H9 (cell line): Measurements from ENCODE around the gene CDK6. TPM values are rescaled to one million over a fixed set of nuclear protein-coding genes. Genes with fewer than 3 reads are reported as not detected.

Experiments
- DNase-seq: peaks from one replicate; pipeline ENCODE4 v3.0.0-alpha.2; 2017
- H2AFZ ChIP-seq: one replicate; pipeline ENCODE4 v1.6.1; 2013; ENCODE audit warnings: mild to moderate bottlenecking, low read length, control low read depth, moderate library complexity
- H2AK5ac ChIP-seq: 2 replicates; pipeline ENCODE4 v1.6.1; 2013; ENCODE audit warnings: low read length, control low read depth, mixed read lengths; ENCODE audit not compliant: insufficient read length
- H2BK120ac ChIP-seq: one replicate; pipeline ENCODE4 v1.6.1; 2013; ENCODE audit warnings: low read depth, mild to moderate bottlenecking, low read length, control low read depth, inconsistent platforms; ENCODE audit not compliant: poor library complexity, severe bottlenecking
- H2BK12ac ChIP-seq: 2 replicates; pipeline ENCODE4 v1.6.1; 2013; ENCODE audit warnings: low read length, control low read depth, mixed read lengths, low read depth; ENCODE audit not compliant: insufficient read length
- H2BK15ac ChIP-seq: 2 replicates; pipeline ENCODE4 v1.6.1; 2013; ENCODE audit warnings: low read depth, low read length, control low read depth
- H2BK20ac ChIP-seq: one replicate; pipeline ENCODE4 v1.6.1; 2013; ENCODE audit warnings: low read depth, mild to moderate bottlenecking, low read length, control low read depth, inconsistent platforms; ENCODE audit not compliant: poor library complexity, severe bottlenecking
- H2BK5ac ChIP-seq: 2 replicates; pipeline ENCODE4 v1.6.1; 2013; ENCODE audit warnings: low read length, control low read depth, mixed read lengths; ENCODE audit not compliant: insufficient read length
- H3K14ac ChIP-seq: 2 replicates; pipeline ENCODE4 v1.6.1; 2013; ENCODE audit warnings: low read length, control low read depth; ENCODE audit not compliant: insufficient read depth
- H3K18ac ChIP-seq: 2 replicates; pipeline ENCODE4 v1.6.1; 2013; ENCODE audit warnings: low read depth, mild to moderate bottlenecking, mixed read lengths, low read length, control low read depth; ENCODE audit not compliant: insufficient read length
- H3K23ac ChIP-seq: 2 replicates; pipeline ENCODE4 v1.6.1; 2013; ENCODE audit warnings: low read length, control low read depth, mixed read lengths, low read depth; ENCODE audit not compliant: insufficient read length
- H3K23me2 ChIP-seq: 2 replicates; pipeline ENCODE4 v1.6.1; 2013; ENCODE audit warnings: low read depth, mild to moderate bottlenecking, mixed read lengths, low read length, control low read depth; ENCODE audit not compliant: insufficient read length, poor library complexity, severe bottlenecking
- H3K27ac ChIP-seq: 2 replicates; pipeline ENCODE4 v1.5.1; 2013; ENCODE audit warnings: low read length, control low read depth, mixed read lengths, low read depth; ENCODE audit not compliant: insufficient read length
- H3K27me3 ChIP-seq: 2 replicates; pipeline ENCODE4 v1.6.1; 2013; ENCODE audit warnings: low read length, control low read depth, inconsistent platforms; ENCODE audit not compliant: insufficient read depth
- H3K4ac ChIP-seq: 2 replicates; pipeline ENCODE4 v1.6.1; 2013; ENCODE audit warnings: low read depth, mild to moderate bottlenecking, control low read depth, inconsistent platforms, low read length, moderate library complexity
- H3K4me1 ChIP-seq: 2 replicates; pipeline ENCODE4 v1.6.1; 2013; ENCODE audit warnings: low read length, control low read depth, inconsistent platforms; ENCODE audit not compliant: insufficient read depth
- H3K4me2 ChIP-seq: 2 replicates; pipeline ENCODE4 v1.6.1; 2013; ENCODE audit warnings: low read length, control low read depth, mixed read lengths; ENCODE audit not compliant: insufficient read length, insufficient read depth
- H3K56ac ChIP-seq: 2 replicates; pipeline ENCODE4 v1.6.1; 2013; ENCODE audit warnings: low read depth, mild to moderate bottlenecking, mixed read lengths, low read length, control low read depth; ENCODE audit not compliant: insufficient read length
- H3K79me1 ChIP-seq: 2 replicates; pipeline ENCODE4 v1.6.1; 2013; ENCODE audit warnings: low read depth, mild to moderate bottlenecking, moderate library complexity, low read length, control low read depth, inconsistent platforms; ENCODE audit not compliant: insufficient read depth, poor library complexity, severe bottlenecking
- H3K79me2 ChIP-seq: 2 replicates; pipeline ENCODE4 v1.6.1; 2013; ENCODE audit warnings: low read length, control low read depth, inconsistent platforms; ENCODE audit not compliant: insufficient read depth
- H3K9ac ChIP-seq: 2 replicates; pipeline ENCODE4 v1.6.1; 2013; ENCODE audit warnings: low read length, control low read depth, mixed read lengths; ENCODE audit not compliant: insufficient read length; ENCODE audit errors: extremely low read depth
- H3K9me3 ChIP-seq: one replicate; pipeline ENCODE4 v1.6.1; 2013; ENCODE audit warnings: low read depth, low read length, inconsistent platforms; ENCODE audit not compliant: control insufficient read depth
- H3T11ph ChIP-seq: one replicate; pipeline ENCODE4 v1.6.1; 2013; ENCODE audit warnings: mild to moderate bottlenecking, low read length, control low read depth, inconsistent platforms
- H4K20me1 ChIP-seq: one replicate; pipeline ENCODE4 v1.6.1; 2013; ENCODE audit not compliant: control insufficient read depth, insufficient read length, insufficient read depth
- H4K5ac ChIP-seq: 2 replicates; pipeline ENCODE4 v1.6.1; 2013; ENCODE audit warnings: low read depth, mild to moderate bottlenecking, mixed read lengths, low read length, control low read depth; ENCODE audit not compliant: insufficient read length
- H4K8ac ChIP-seq: replicated peaks from 2 replicates; pipeline ENCODE4 v1.6.1; 2013; ENCODE audit warnings: low read length, control low read depth, mixed read lengths, low read depth; ENCODE audit not compliant: insufficient read length
- H4K91ac ChIP-seq: 2 replicates; pipeline ENCODE4 v1.6.1; 2013; ENCODE audit warnings: low read depth, mild to moderate bottlenecking, moderate library complexity, mixed read lengths, low read length, control low read depth; ENCODE audit not compliant: insufficient read length
- H3K27ac Mint-ChIP-seq, 3 experiments: 2 replicates in 2 of 3; 3 replicates in 1 of 3; pipeline ENCODE4 v1.8.0; 2020 to 2021; ENCODE audit warnings: mixed read lengths in 3 of 3, mild to moderate bottlenecking in 1 of 3, moderate library complexity in 1 of 3
- H3K27me3 Mint-ChIP-seq: 2 replicates; pipeline ENCODE4 v1.8.0; 2021; ENCODE audit warnings: low read depth, mild to moderate bottlenecking, moderate library complexity, mixed read lengths
- H3K36me3 Mint-ChIP-seq, 3 experiments: 2 replicates in 2 of 3; 3 replicates in 1 of 3; pipeline ENCODE4 v1.8.0; 2020 to 2021; ENCODE audit warnings: low read depth in 3 of 3, mixed read lengths in 3 of 3; ENCODE audit not compliant: insufficient read depth in 1 of 3
- H3K4me1 Mint-ChIP-seq, 2 experiments: 2 replicates each; pipeline ENCODE4 v1.8.0; 2020; ENCODE audit warnings: mixed read lengths in 2 of 2
- H3K4me3 Mint-ChIP-seq, 2 experiments: 2 replicates in 1 of 2; 3 replicates in 1 of 2; pipeline ENCODE4 v1.8.0; 2020 to 2021; ENCODE audit warnings: mild to moderate bottlenecking in 2 of 2, mixed read lengths in 2 of 2, moderate library complexity in 1 of 2
- H3K9me3 Mint-ChIP-seq, 2 experiments: 2 replicates in 1 of 2; 3 replicates in 1 of 2; pipeline ENCODE4 v1.8.0; 2020; ENCODE audit warnings: mild to moderate bottlenecking in 2 of 2, mixed read lengths in 2 of 2, moderate library complexity in 1 of 2
- CTCF ChIP-seq: fragments of 200-600 bp; sonication (generic); conservative IDR thresholded peaks from 3 replicates; pipeline ENCODE4 v1.8.0; 2021; ENCODE audit warnings: antibody characterized with exemption, mild to moderate bottlenecking
- WGBS: extraction: QIAGEN DNeasy Blood & Tissue Kit; methylation state at CpG from one replicate; pipeline ENCODE4 v1.1.7; 2013; ENCODE audit warnings: missing lambda C conversion rate, low lambda C conversion rate, mixed read lengths; ENCODE audit not compliant: insufficient read length; ENCODE audit errors: extremely low coverage; 5-methylcytosine and 5-hydroxymethylcytosine counted together
- total RNA-seq: library from RNA; stranded (reverse); gene quantifications from 2 replicates; pipeline ENCODE4 v1.2.1, GENCODE V29; 2021

The CDK6 gene
- total RNA-seq, 1 experiment from 2014 or later, result 30.0 TPM

DNA sequence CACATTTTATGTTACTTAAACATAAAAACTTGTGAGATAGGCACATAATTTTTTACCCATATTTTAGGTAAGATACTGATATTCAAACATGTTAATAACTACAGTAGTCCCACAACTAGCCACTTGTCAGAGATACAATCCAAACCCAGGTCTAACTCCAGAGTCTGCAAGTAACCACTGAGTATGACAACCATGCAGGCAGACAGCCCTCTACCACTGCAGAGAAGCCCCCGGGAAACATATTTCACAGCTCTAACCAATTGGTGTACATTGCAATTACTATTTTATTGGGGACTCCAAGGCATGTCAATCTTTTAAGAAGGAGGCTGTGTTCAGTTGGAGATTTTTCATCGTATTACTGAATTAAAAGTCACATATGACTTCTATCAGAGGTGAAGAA is 139.0 kb downstream of the CDK6 start:
- TF ChIP-seq CTCF, result no peak
- no peak overlapping the region for H3K56ac ChIP-seq
- H3K27ac ChIP-seq, result no peak overlapping the region
- H3K79me2 ChIP-seq, result no peaks in the 10 kb centered on the region
- no peaks in the 10 kb centered on the region for H3K27me3 Mint-ChIP-seq
- H4K5ac ChIP-seq, result no peak overlapping the region
- H3K4me2 ChIP-seq, result no peak overlapping the region
- H3K4me1 ChIP-seq, result no peaks in the 10 kb centered on the region
- no peak overlapping the region for H2BK5ac ChIP-seq
- no peak overlapping the region for H2BK20ac ChIP-seq
- H2AFZ ChIP-seq, result no peak overlapping the region
- no peak overlapping the region for H3K18ac ChIP-seq
- H4K8ac ChIP-seq, result no peak overlapping the region
- H2BK120ac ChIP-seq, result no peak overlapping the region
- H3K27ac Mint-ChIP-seq, result no peak overlapping the region
- peaks cover 8% of the 10 kb centered on the region for H3K23me2 ChIP-seq
- H4K20me1 ChIP-seq, result no peaks in the 10 kb centered on the region
- H3K79me1 ChIP-seq, result no peaks in the 10 kb centered on the region
- peaks cover 22 to 24% of the 10 kb centered on the region in 2 experiments for H3K4me1 Mint-ChIP-seq
- no peak overlapping the region for H2BK15ac ChIP-seq
- H2BK12ac ChIP-seq, result no peak overlapping the region
- no peak overlapping the region for H3K4ac ChIP-seq
- no peak overlapping the region for H4K91ac ChIP-seq
- H3T11ph ChIP-seq, result no peak overlapping the region
- no peak overlapping the region for H2AK5ac ChIP-seq
- WGBS, result no CpG with 5 or more reads among the region's 2 CpGs
- H3K14ac ChIP-seq, result no peak overlapping the region
- no peak overlapping the region for H3K9ac ChIP-seq
- no peaks in the 10 kb centered on the region for H3K9me3 ChIP-seq
- H3K36me3 Mint-ChIP-seq, result peaks cover 0 to 5% (median 2%) of the 10 kb centered on the region in 3 experiments; a peak in 3 of 7 replicates
- H3K9me3 Mint-ChIP-seq, result no peaks in the 10 kb centered on the region; a peak in 1 of 5 replicates
- DNase-seq, result no peak
- no peak overlapping the region for H3K23ac ChIP-seq
- H3K4me3 Mint-ChIP-seq, result no peak overlapping the region
- no peaks in the 10 kb centered on the region for H3K27me3 ChIP-seq
